Stomach (tissue), 4 donors: Measurements from ENCODE around the gene UMAD1.

Experiments
- EP300 ChIP-seq: sonication (generic); formaldehyde crosslinking; IDR thresholded peaks from one replicate; pipeline ENCODE4 v1.6.1; 2017; ENCODE audit warnings: antibody characterized with exemption
- POLR2A ChIP-seq, 4 donors: fragments of 450-650 bp; IDR thresholded peaks; one replicate each; pipeline ENCODE4 v1.6.1; 2016; ENCODE audit warnings: antibody characterized with exemption in 4 of 4, control low read depth in 2 of 4, mild to moderate bottlenecking in 1 of 4, moderate library complexity in 1 of 4
- POLR2AphosphoS5 ChIP-seq, 3 donors: sonication (generic); formaldehyde crosslinking; IDR thresholded peaks; one replicate each; pipeline ENCODE4 v1.6.1; 2016; ENCODE audit warnings: antibody characterized with exemption in 3 of 3
- TF ChIP-seq, protein P1 (sequence below), 7 experiments: fragments of 450-650 bp in 4 of 7; fragments of 200-600 bp in 3 of 7; sonication (generic) in 3 of 7; IDR thresholded peaks; one replicate each; pipeline ENCODE4 v1.5.1; 2016 to 2019; ENCODE audit warnings: antibody characterized with exemption in 7 of 7, control low read depth in 2 of 7, mild to moderate bottlenecking in 1 of 7

DNA sequence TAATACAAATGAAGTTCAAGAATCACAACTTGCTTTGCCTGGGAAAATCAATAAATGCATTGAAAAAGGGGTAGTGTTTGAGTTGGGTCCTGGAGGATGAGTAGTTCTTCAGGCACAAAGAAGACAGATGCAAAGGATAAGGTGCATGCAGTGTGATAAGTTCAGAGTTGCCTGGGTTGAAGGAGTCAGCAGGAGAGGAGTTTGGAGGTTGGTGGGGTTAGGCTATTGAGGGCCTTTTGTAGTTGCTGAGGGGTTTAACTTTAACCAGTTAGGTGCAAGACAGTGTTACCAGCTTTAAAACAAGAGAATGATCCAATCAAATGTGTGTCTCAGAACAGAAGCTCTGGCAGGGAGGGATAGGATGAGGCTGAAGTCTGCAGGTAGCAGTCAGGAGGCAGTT is 283.8 kb downstream of the UMAD1 start:
- TF ChIP-seq POLR2A (IDR thresholded peaks at IDR 0.05), result no peak
- TF ChIP-seq, protein P1, sequence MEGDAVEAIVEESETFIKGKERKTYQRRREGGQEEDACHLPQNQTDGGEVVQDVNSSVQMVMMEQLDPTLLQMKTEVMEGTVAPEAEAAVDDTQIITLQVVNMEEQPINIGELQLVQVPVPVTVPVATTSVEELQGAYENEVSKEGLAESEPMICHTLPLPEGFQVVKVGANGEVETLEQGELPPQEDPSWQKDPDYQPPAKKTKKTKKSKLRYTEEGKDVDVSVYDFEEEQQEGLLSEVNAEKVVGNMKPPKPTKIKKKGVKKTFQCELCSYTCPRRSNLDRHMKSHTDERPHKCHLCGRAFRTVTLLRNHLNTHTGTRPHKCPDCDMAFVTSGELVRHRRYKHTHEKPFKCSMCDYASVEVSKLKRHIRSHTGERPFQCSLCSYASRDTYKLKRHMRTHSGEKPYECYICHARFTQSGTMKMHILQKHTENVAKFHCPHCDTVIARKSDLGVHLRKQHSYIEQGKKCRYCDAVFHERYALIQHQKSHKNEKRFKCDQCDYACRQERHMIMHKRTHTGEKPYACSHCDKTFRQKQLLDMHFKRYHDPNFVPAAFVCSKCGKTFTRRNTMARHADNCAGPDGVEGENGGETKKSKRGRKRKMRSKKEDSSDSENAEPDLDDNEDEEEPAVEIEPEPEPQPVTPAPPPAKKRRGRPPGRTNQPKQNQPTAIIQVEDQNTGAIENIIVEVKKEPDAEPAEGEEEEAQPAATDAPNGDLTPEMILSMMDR (IDR thresholded peaks at IDR 0.05), result no peak
- TF ChIP-seq EP300, result no peak
- no peak for TF ChIP-seq POLR2AphosphoS5 (IDR thresholded peaks at IDR 0.05)
